Heart left ventricle (tissue), 16 donors: ENCODE measurements around the gene OR2T27. TPM values are rescaled to one million over a fixed set of nuclear protein-coding genes. Genes with fewer than 3 reads are reported as not detected.
"Not testable (repeated sequence)": the region's sequence is repeated elsewhere in the genome, so short reads cannot be mapped to it uniquely, and the experiment has no call there.

Experiments used
- ATAC-seq, 4 donors: fragments of 200-7000 bp; cut with Tn5 transposase; one replicate each; pipeline ENCODE4 v1.9.1; 2020 to 2022; ENCODE audit warnings: moderate library complexity in 4 of 4, mild to moderate bottlenecking in 3 of 4, moderate number of reproducible peaks in 1 of 4
- DNase-seq, 5 donors: peaks; one replicate each; pipeline ENCODE4 v3.0.0-alpha.2; 2020
- H3K27ac ChIP-seq, 12 donors: fragments of 200-600 bp; sonication (generic) in 4 of 12; one replicate each; pipeline versions ENCODE4 v1.5.0 to v1.8.0; 2016 to 2022; ENCODE audit warnings: mild to moderate bottlenecking in 2 of 12
- H3K27me3 ChIP-seq, 9 donors: fragments of 200-600 bp; sonication (generic) in 2 of 9; one replicate each; pipeline versions ENCODE4 v1.5.1 to v1.8.0; 2016 to 2022; ENCODE audit warnings: mild to moderate bottlenecking in 3 of 9
- H3K36me3 ChIP-seq, 9 donors: fragments of 200-600 bp; sonication (generic) in 2 of 9; one replicate each; pipeline versions ENCODE4 v1.5.0 to v1.8.0; 2018 to 2022; ENCODE audit warnings: mild to moderate bottlenecking in 2 of 9
- H3K4me1 ChIP-seq, 12 donors: fragments of 200-600 bp; sonication (generic) in 4 of 12; one replicate each; pipeline versions ENCODE4 v1.5.0 to v1.8.0; 2016 to 2022; ENCODE audit warnings: mild to moderate bottlenecking in 3 of 12
- H3K4me3 ChIP-seq, 12 donors: fragments of 200-600 bp; sonication (generic) in 4 of 12; one replicate each; pipeline versions ENCODE4 v1.5.0 to v1.8.0; 2017 to 2022; ENCODE audit warnings: mild to moderate bottlenecking in 9 of 12, moderate library complexity in 4 of 12
- H3K9me3 ChIP-seq, 12 donors: fragments of 200-600 bp; sonication (generic) in 4 of 12; one replicate each; pipeline versions ENCODE4 v1.5.0 to v1.8.0; 2016 to 2022; ENCODE audit warnings: mild to moderate bottlenecking in 1 of 12
- CTCF ChIP-seq, 12 donors: fragments of 200-600 bp; sonication (generic) in 4 of 12; IDR thresholded peaks; one replicate each; pipeline versions ENCODE4 v1.5.0 to v1.8.0; 2018 to 2022; ENCODE audit warnings: antibody characterized with exemption in 12 of 12, mild to moderate bottlenecking in 5 of 12
- POLR2A ChIP-seq, 2 donors: fragments of 450-650 bp; IDR thresholded peaks; one replicate each; pipeline ENCODE4 v1.6.1; 2017; ENCODE audit warnings: antibody characterized with exemption in 2 of 2, mild to moderate bottlenecking in 2 of 2, moderate library complexity in 2 of 2
- WGBS, 4 donors: extraction: QIAGEN DNeasy Blood & Tissue Kit in 2 of 4; methylation state at CpG; one replicate each; pipeline versions ENCODE4 v1.1.5 to v1.1.7; 2013 to 2018; 5-methylcytosine and 5-hydroxymethylcytosine counted together
- intact Hi-C, 10 donors: fragments of 100-400 bp; cut with DNase I; formaldehyde crosslinking; loops; one replicate each; pipeline versions ENCODE4 v1.11.1 to v1.14.2; 2022
- polyA plus RNA-seq, 2 donors: library from polyadenylated mRNA; stranded (reverse); fragments of 200-250 nt; gene quantifications; one replicate each; pipeline ENCODE4 v1.2.3, GENCODE V29; 2013
- total RNA-seq, 9 donors: library from RNA; depleted of rRNA in 2 of 9; stranded (reverse); fragments of >200 nt in 2 of 9; fragmentation: NEBNext Ultra II Directional in 3 of 9; extraction: Animal tissue kit (Norgen Biotek cat#: 25700) in 3 of 9; gene quantifications; one replicate each; pipeline versions ENCODE4 v1.1.0 to v1.2.4, GENCODE V29; 2016 to 2023
- donor health status: ischemic (EF 13 %, LVEDD 7.1; RV severe dilation, severe dysfunction).
- donor health status: healthy with polysubstance abuse.
- donor health status: DM: no; HTN: yes; CAD: no.
- donor health status: DM: no; HTN: no; CAD: no.
- donor health status: ischemic (EF 25% LVEDD 6.9; RV normal size, moderate dysfunction).
- donor health status: ischemic (EF 25% LVEDD 5.7; RV mildly dilated, moderate dysfunction).
- donor health status: healthy.
- donor health status: DM: yes; HTN: yes; CAD: no.
- donor health status: ischemic (EF 35%, LVEDD 5.7; RV mildly dilated, moderate dysfunction).
- donor health status: nonischemic (EF 11% LVEDD 7.7; RV severe dilation, severe dysfunction).
- donor health status: DM: yes; HTN: yes; CAD: no.
- donor health status: PGD.
- donor health status: ischemic (EF 29% LVEDD 5.4; RV normal size, mild dysfunction).
- donor health status: nonischemic (EF 23%, LVEDD 6.1; RV moderate dilation, normal function).

The OR2T27 gene
- total and polyA plus RNA-seq, 11 donors = not detected

GRCh38 chr1:248640906-248641305 is 14.4 kb downstream of the OR2T27 start:
- not testable (repeated sequence) for H3K36me3 ChIP-seq, H3K27ac ChIP-seq, DNase-seq, ATAC-seq, H3K4me1 ChIP-seq, H3K9me3 ChIP-seq, H3K4me3 ChIP-seq, H3K27me3 ChIP-seq
- WGBS, 4 donors = no CpG with 5 or more reads among the region's 3 CpGs
- intact Hi-C loops = loop anchor here in 1 of 10 donors (10.0 kb wide), 1 partner anchor 196 kb away; the partner anchor contains the start of gene OR2T2

DNA sequence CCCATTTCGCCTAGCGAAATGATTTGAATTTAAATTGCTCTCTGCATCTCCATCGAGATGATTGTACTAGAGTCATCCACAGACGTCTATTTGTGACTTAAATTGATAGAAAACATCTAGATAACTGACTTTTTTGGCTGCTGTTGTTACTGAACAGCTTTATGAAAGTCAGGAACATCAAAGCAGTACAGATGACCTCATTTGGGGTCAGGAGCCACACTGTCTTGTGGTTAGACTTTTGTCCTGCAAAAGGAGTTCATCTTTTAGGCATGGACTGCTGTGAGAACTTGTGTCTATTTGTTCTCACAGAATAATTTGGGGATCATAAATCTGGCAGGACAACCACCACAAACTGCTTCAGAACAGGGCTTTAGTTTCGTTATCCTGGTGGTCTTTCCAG is 15.7 kb downstream of the OR2T27 start:
- not testable (repeated sequence) for H3K27ac ChIP-seq, H3K27me3 ChIP-seq, H3K4me1 ChIP-seq, H3K4me3 ChIP-seq, H3K9me3 ChIP-seq, ATAC-seq, H3K36me3 ChIP-seq, DNase-seq
- intact Hi-C loops = loop anchor here in 1 of 10 donors (10.0 kb wide), 1 partner anchor 195 kb away; the partner anchor contains the start of gene OR2T2
- no CpG with 5 or more reads among the region's 5 CpGs for WGBS, 4 donors

DNA sequence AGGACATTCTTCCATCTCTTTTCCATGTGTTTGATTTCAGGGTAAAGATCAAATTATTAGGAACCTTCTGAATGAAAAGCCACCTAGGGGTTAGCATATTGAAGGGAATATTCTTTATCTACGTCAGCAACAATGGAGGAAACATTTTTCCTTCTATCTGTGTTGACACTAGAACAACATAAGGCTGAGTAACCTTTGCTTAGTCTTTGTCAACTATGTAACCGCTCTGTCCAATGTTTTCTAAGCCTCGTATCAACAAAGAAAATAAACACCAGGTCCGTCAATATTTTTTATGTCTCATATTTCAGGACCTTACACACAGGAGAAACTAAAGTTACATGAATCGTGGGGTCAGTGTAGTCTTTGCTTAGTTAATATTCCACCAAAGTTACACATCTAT is 18.7 kb downstream of the OR2T27 start:
- 48 to 57% (median 53%) methylated on average over 2 to 3 of the region's 5 CpGs for WGBS, 4 donors
- H3K36me3 ChIP-seq, H3K27me3 ChIP-seq, H3K9me3 ChIP-seq, H3K27ac ChIP-seq, H3K4me1 ChIP-seq, H3K4me3 ChIP-seq, intact Hi-C loops, DNase-seq, ATAC-seq: not testable (repeated sequence)

- DNase-seq, H3K4me1 ChIP-seq, ATAC-seq, H3K9me3 ChIP-seq, intact Hi-C loops, H3K27ac ChIP-seq, H3K4me3 ChIP-seq, H3K36me3 ChIP-seq, H3K27me3 ChIP-seq: not testable (repeated sequence)
- WGBS, 4 donors = no CpG with 5 or more reads among the region's 2 CpGs
Observed at GRCh38 chr1:248634991-248635390, 20.3 kb downstream of the OR2T27 start, which contains the start of gene OR2T11. Gene OR2T11 (minus strand): TSS chr1:248635091. CDS start chr1:248627128, 7,963 bp downstream.

DNA sequence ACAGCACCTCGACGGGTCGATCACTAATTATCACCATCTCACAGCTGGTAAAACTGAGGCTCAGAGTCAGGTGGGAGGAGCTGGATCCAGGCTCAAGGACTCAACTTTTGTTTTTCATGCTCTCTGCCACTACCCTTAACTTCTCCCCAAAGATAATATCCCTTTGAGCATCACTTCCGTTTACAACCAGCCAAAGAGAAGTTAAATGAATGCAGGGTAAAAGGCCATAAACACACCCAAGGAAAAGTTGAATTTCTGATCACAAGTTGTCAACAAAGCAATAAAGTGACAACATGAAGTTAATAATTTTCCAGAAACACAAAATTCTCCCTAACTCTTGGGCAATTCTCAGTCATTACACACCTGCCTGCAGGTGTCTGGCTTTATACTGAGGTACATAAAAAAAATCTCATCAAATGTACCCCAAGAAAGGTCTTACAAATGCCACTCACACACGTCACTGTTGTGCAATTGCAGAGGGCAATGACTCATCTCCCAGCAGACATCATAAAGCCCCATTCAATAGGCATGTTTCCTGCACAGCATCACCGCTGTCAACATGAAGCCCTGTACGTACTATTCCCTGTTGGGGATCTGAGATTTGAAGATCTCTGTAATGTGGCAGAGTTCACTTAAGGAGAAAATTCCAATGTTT is 23.8 kb downstream of the OR2T27 start:
- TF ChIP-seq POLR2A (IDR thresholded peaks at IDR 0.05) = no peak
- no peak for TF ChIP-seq CTCF (IDR thresholded peaks at IDR 0.05)
- no peaks in the 10 kb centered on the region for H3K9me3 ChIP-seq
- H3K27me3 ChIP-seq = no peaks in the 10 kb centered on the region
- no peak overlapping the region for H3K4me3 ChIP-seq
- DNase-seq (no peak), ATAC-seq (no peak)
- no peaks in the 10 kb centered on the region for H3K4me1 ChIP-seq
- WGBS, 4 donors = 67 to 75% (median 70%) methylated on average over 7 of the region's 7 CpGs
- intact Hi-C loops = no loop called here
- no peak overlapping the region for H3K27ac ChIP-seq
- H3K36me3 ChIP-seq = no peaks in the 10 kb centered on the region

DNA sequence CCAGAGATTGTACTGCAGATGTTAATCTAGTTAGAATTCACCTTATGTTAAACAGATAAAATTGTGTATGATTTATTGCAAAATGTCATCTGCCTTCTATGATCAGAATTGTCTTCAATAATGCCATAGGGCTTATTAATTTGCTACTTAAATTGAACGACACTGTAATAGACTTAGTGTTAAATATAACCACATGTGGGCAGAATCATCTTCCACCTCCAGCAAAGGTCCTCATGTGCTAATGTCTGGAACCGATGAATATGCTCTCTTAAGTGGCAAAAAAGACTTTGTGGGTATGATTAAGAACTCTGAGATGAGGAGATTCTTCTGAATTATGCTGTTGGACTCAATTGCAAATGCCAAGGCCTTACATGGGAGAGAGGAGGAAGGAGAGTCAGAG is 24.8 kb downstream of the OR2T27 start:
- Histone ChIP-seq H3K27me3 (no peaks in the 10 kb centered on the region), H3K4me3 (no peak overlapping the region), H3K27ac (no peak overlapping the region), H3K4me1 (no peaks in the 10 kb centered on the region), H3K36me3 (no peaks in the 10 kb centered on the region), H3K9me3 (no peaks in the 10 kb centered on the region)
- 47 to 71% (median 62%) methylated on average over 2 of the region's 2 CpGs for WGBS, 4 donors
- no peak for DNase-seq
- no peak for ATAC-seq
- TF ChIP-seq POLR2A (IDR thresholded peaks at IDR 0.05) = no peak
- TF ChIP-seq CTCF (IDR thresholded peaks at IDR 0.05) = no peak
- intact Hi-C loops = no loop called here
